Stimulated activated CD8-positive, alpha-beta memory T cell treated with anti-CD3 and anti-CD28 coated beads, Interleukin-12 subunit alpha, Interleukin-12 subunit beta, amount 100 ng/mL, for 4 hours (primary cell): ENCODE results near the gene INSR.

Experiments used
- DNase-seq: peaks from one replicate; pipeline ENCODE4 v3.0.0-alpha.2; 2020; ENCODE audit warnings: low read depth

INSR gene

DNA sequence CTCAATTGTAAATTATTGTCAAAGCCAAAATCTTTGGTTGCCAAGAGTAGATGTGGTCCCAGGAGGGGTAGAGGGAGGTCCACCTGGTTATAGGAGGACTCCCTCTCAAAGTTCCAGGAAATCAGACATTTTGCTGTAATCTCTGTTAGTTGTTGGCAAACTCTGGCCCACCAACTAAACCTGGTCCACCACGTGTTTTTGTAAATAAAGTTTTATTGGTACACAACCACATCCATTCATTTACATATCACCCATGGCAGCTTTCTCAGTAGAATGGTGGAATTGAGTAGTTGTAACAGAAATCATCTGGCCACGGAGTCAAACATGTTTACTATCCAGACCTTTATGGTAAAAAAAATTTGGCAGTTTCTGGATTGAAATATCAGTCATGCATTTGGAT lies 154.1 kb downstream of the INSR start:
- no peak for DNase-seq

- no peak for DNase-seq
Measured at GRCh38 chr19:7139095-7139494, 155.1 kb downstream of the INSR start.

GRCh38 chr19:7138402-7138801 lies 155.8 kb downstream of the INSR start:
- no peak for DNase-seq

- no peak for DNase-seq
Measured at GRCh38 chr19:7137120-7137519, 157.1 kb downstream of the INSR start.

- DNase-seq: no peak
Measured at GRCh38 chr19:7132054-7132453, 162.2 kb downstream of the INSR start.

GRCh38 chr19:7130043-7130442 lies 164.2 kb downstream of the INSR start:
- DNase-seq: no peak

- DNase-seq: no peak
Measured at GRCh38 chr19:7126132-7126531, 168.1 kb downstream of the INSR start.

DNA sequence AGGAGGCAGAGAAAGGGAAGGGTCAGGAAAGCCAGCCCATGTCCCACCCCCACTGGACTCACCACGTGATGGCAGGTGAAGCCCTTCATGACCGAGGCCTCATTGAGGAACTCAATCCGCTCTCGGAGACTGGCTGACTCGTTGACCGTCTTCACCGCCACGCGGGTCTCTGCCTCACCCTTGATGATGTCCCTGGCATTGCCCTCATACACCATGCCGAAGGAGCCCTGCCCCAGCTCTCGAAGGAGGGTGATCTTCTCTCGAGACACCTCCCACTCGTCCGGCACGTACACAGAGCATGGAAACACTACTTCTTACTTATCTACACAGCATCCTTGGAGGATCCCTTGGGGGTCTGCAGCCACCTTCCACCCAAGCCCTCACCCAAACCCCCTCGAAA lies 169.0 kb downstream of the INSR start:
- no peak for DNase-seq

DNA sequence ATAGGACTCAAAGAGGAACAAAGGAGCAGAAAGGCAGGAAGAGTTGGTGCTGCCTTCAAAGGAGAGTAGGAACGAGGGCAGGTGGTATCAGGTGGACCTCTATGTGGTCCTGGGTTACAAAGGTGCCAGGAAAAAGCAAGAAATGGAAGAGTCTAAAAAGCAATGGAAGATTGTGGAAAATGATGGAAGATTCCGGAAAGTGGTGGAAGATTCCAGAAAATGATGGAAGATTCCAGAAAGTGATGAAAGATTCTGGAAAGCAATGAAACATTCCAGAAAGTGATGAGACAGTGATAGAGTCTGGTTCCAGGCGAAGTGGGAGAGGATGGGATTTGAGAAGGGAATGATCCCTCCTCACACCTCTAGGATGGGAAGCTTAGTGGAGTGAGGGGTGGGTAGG lies 169.4 kb downstream of the INSR start:
- no peak for DNase-seq

GRCh38 chr19:7122701-7123100 lies 171.5 kb downstream of the INSR start:
- no peak for DNase-seq

- no peak for DNase-seq
Measured at GRCh38 chr19:7120499-7120898, 173.7 kb downstream of the INSR start.

GRCh38 chr19:7119582-7119981 lies 174.6 kb downstream of the INSR start:
- DNase-seq: no peak

- DNase-seq: no peak
Measured at GRCh38 chr19:7117248-7117647, 177.0 kb downstream of the INSR start.

- no peak for DNase-seq
Measured at GRCh38 chr19:7115721-7116120, 178.5 kb downstream of the INSR start.

DNA sequence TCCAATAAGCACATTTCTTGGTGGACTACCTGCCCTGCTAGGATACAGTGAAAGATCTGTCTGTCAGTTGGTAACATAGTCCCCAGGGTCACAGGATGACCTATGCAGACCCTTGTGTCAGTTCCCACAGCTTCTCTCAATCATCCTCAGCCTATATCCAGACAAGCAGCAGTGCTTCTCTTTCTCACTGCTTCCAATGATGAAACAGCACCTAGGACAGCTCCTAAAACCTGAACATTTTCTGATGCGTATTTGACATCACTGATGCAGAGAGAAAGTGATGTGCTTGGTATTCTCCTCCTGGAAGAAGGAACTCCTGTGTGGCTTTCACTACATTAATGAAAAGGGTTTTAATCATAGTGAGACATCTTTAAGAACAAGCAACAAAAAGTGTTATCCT lies 181.0 kb downstream of the INSR start:
- no peak for DNase-seq

- DNase-seq: no peak
Measured at GRCh38 chr19:7112675-7113074, 181.5 kb downstream of the INSR start.

- no peak for DNase-seq
Measured at GRCh38 chr19:7109678-7110289, 184.4 kb downstream of the INSR start.

DNA sequence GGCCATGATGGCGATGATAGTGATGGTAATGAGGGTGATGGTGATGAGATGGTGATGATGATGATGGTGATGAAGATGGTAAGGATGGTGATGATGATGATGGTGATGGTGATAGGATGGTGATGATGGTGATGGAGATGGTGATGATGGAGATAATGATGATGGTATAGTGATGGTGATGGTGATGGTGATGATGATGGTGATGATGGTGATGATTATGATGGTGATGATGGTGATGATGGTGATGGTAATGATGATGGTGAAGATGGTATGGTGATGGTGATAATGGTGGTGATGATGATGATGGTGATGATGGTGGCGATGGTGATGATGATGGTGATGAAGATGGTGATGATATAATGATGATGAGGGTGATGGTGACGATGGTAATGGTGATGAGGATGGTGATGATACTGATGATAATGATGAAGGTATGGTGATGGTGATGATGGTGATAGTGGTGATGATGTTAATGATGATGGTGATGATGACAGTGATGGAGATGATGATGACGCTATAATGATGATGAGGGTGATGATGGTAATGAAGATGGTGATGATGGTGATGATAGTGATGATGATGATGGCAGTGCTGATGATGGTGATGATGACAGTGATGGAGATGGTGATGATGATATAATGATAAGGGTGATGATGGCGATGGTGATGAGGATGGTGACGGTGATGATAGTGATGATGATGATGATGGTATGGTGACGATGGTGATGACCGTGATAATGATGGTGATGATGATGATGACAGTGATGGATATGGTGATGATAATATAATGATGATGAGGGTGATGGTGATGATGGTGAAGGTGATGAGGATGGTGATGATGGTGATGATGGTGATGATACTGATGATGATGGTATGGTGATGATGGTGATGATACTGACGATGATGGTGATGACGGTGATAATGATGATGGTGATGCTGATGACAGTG lies 187.2 kb downstream of the INSR start:
- DNase-seq: no peak

DNA sequence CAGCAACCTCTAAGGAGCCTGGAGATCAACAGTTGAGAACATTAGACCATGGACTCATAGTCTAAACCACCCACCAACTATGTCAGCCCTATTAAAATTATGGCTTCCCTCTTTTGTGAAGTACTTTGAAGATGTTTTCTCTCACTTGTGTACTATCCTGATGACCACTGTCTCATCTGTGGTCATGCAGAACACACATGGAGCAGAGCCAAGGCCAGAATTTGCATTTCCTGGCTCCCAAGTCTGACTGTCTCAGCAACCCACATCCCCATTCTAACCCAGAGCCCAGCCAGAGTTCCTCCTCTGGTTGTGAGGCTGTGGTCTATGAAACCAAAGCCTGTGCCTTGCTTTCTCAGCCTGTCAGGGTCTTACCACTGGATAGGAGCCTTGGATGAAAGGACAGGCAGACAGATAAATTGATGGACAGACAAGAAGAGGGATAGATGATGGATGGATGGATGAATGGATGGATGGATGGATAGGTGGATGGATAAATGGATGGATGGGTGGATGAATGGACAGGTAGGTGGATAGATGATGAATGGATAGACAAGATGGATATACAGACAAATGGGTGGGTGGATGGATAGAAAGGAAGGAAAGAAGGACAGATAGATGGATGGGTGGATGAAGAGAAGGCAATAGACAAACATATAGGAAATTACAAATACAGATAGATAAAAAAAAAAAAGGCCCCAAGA lies 189.3 kb downstream of the INSR start:
- DNase-seq: no peak

DNA sequence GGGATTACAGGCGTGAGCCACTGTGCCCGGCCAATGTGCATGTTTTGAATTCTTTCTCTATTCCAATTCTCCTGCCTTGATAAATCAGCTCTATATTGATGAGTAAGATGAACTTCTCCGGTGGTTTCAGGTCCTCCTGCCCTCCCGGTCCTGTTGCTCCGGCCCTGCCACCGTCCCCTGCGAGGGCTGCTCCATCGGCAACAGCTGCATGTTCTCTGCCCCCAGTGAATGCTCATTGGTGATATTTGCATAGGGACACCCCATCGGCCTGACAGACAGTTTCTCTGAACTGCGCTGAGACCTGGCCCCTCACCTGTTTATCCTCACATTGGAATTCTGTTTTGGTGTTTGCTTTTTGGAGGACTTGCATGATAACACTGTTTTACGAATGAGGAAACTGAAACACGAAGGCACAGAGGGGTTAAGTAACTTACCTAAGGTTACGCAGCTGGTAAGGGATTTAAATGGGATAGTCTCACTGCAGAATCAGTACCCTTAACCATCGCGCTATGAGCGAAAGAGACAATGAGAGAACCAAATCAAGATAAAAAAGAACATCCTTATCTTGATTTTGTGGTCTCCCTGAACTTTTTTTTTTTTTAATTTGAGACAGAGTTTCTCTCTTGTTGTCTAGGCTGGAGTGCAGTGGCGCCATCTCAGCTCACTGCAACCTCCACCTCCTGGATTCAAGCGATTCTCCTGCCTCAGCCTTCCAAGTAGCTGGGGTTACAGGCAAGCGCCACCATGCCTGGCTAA lies 192.5 kb downstream of the INSR start:
- no peak for DNase-seq

- DNase-seq: no peak
Measured at GRCh38 chr19:7099597-7099921, 194.7 kb downstream of the INSR start.
